ENCODE results near the gene SPEM3. TPM values are rescaled to one million over a fixed set of nuclear protein-coding genes. Genes with fewer than 3 reads are reported as not detected.
A peak's percentile ranks its signal among the peaks of the same experiment; 100 is the strongest.

SPEM3 gene
- total RNA-seq, 1 donor from 2014 or later = not detected

GRCh38 chr17:7444682-7445618, 16.3 kb downstream of the SPEM3 start, which contains the start of gene CHRNB1:
Gene CHRNB1, plus strand, starts transcription at chr17:7445061. Its CDS starts 67 bp downstream, at chr17:7445128.
- Mint-ChIP-seq H3K4me1 (ENCODE audit: low read depth) (peaks cover 40% of the 10 kb centered on the region), H3K27ac (ENCODE audit: unreplicated experiment) (peak within 1 kb of the TSS; percentile 59), H3K27me3 (ENCODE audit: low read depth) (peaks cover 10% of the 10 kb centered on the region), H3K4me3 (ENCODE audit: unreplicated experiment) (peak within 1 kb of the TSS; percentile 69), H3K9me3 (ENCODE audit: low read depth) (no peaks in the 10 kb centered on the region), H3K36me3 (ENCODE audit: low read depth) (peaks cover 3% of the 10 kb centered on the region)
- TF ChIP-seq CTCF (IDR thresholded peaks at IDR 0.05) = peak; percentile 20
- DNase-seq (ENCODE audit: low spot score) = no peak

GRCh38 chr17:7445619-7445968, 16.9 kb downstream of the SPEM3 start:
- Mint-ChIP-seq H3K27me3 (ENCODE audit: low read depth) (peaks cover 10% of the 10 kb centered on the region), H3K9me3 (ENCODE audit: low read depth) (no peaks in the 10 kb centered on the region), H3K4me3 (ENCODE audit: unreplicated experiment) (peak overlapping the region; percentile 69), H3K4me1 (ENCODE audit: low read depth) (peaks cover 36% of the 10 kb centered on the region), H3K27ac (ENCODE audit: unreplicated experiment) (no peak overlapping the region), H3K36me3 (ENCODE audit: low read depth) (peaks cover 3% of the 10 kb centered on the region)
- DNase-seq (ENCODE audit: low spot score) = no peak
- no peak for TF ChIP-seq CTCF (IDR thresholded peaks at IDR 0.05)

GRCh38 chr17:7448461-7448860, 19.8 kb downstream of the SPEM3 start:
- H3K9me3 Mint-ChIP-seq (ENCODE audit: low read depth) = no peaks in the 10 kb centered on the region
- no peak for DNase-seq (ENCODE audit: low spot score)
- no peak overlapping the region for H3K27ac Mint-ChIP-seq (ENCODE audit: unreplicated experiment)
- H3K36me3 Mint-ChIP-seq (ENCODE audit: low read depth) = peaks cover 3% of the 10 kb centered on the region
- peaks cover 10% of the 10 kb centered on the region for H3K27me3 Mint-ChIP-seq (ENCODE audit: low read depth)
- H3K4me3 Mint-ChIP-seq (ENCODE audit: unreplicated experiment) = no peak overlapping the region
- no peak for TF ChIP-seq CTCF (IDR thresholded peaks at IDR 0.05)
- peaks cover 31% of the 10 kb centered on the region for H3K4me1 Mint-ChIP-seq (ENCODE audit: low read depth)

- H3K4me1 Mint-ChIP-seq (ENCODE audit: low read depth) = peaks cover 19% of the 10 kb centered on the region
- no peak for TF ChIP-seq CTCF (IDR thresholded peaks at IDR 0.05)
- peak overlapping the region; percentile 52 for H3K27ac Mint-ChIP-seq (ENCODE audit: unreplicated experiment)
Measured at GRCh38 chr17:7459961-7460545, 31.4 kb downstream of the SPEM3 start.

GRCh38 chr17:7460850-7461660, 32.4 kb downstream of the SPEM3 start:
- H3K4me3 Mint-ChIP-seq (ENCODE audit: unreplicated experiment) = no peak overlapping the region
- no peaks in the 10 kb centered on the region for H3K9me3 Mint-ChIP-seq (ENCODE audit: low read depth)
- H3K27me3 Mint-ChIP-seq (ENCODE audit: low read depth) = no peaks in the 10 kb centered on the region
- H3K27ac Mint-ChIP-seq (ENCODE audit: unreplicated experiment) = no peak overlapping the region
- H3K36me3 Mint-ChIP-seq (ENCODE audit: low read depth) = peaks cover 8% of the 10 kb centered on the region
- peaks cover 14% of the 10 kb centered on the region for H3K4me1 Mint-ChIP-seq (ENCODE audit: low read depth)
- no peak for TF ChIP-seq CTCF (IDR thresholded peaks at IDR 0.05)
- no peak for DNase-seq (ENCODE audit: low spot score)

More at GRCh38 chr17:7459961-7460545, 31.4 kb downstream of the SPEM3 start:
- no peaks in the 10 kb centered on the region for H3K9me3 Mint-ChIP-seq (ENCODE audit: low read depth)
- peaks cover 6% of the 10 kb centered on the region for H3K36me3 Mint-ChIP-seq (ENCODE audit: low read depth)
- no peak for DNase-seq (ENCODE audit: low spot score)
- no peaks in the 10 kb centered on the region for H3K27me3 Mint-ChIP-seq (ENCODE audit: low read depth)
- H3K4me3 Mint-ChIP-seq (ENCODE audit: unreplicated experiment) = no peak overlapping the region

All from chondrocyte (in vitro differentiated cells).